Measurements from ENCODE around the gene TBC1D9.

DNA sequence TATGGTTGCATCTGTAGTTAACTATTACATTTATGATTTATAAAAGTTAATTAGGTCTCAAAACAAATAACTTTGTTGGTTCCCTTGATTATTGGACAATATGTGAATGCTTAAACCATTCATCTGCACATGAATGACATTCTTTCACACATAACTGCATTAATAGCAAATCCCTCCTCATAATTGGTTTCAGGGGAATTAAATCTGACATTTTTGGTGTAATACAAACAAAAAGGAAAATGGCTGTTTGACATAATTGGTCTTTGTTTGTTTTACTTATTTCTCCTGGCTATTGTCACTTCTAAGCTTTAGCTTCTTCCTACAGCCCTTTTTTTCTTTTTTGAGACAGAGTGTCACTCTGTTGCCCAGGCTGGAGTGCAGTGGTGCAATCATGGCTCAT, 71.9 kb downstream of the TBC1D9 start:
- no peak for TF ChIP-seq EZH2 (optimal IDR thresholded peaks at IDR 0.05; ENCODE audit: low read depth, low read length)
- TF ChIP-seq, protein P1, sequence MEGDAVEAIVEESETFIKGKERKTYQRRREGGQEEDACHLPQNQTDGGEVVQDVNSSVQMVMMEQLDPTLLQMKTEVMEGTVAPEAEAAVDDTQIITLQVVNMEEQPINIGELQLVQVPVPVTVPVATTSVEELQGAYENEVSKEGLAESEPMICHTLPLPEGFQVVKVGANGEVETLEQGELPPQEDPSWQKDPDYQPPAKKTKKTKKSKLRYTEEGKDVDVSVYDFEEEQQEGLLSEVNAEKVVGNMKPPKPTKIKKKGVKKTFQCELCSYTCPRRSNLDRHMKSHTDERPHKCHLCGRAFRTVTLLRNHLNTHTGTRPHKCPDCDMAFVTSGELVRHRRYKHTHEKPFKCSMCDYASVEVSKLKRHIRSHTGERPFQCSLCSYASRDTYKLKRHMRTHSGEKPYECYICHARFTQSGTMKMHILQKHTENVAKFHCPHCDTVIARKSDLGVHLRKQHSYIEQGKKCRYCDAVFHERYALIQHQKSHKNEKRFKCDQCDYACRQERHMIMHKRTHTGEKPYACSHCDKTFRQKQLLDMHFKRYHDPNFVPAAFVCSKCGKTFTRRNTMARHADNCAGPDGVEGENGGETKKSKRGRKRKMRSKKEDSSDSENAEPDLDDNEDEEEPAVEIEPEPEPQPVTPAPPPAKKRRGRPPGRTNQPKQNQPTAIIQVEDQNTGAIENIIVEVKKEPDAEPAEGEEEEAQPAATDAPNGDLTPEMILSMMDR (IDR thresholded peaks at IDR 0.05; ENCODE audit: low read length), result no peak

Measured in MM.1S (cell line).